ENCODE results near the gene TNFRSF21. TPM values are rescaled to one million over a fixed set of nuclear protein-coding genes. Genes with fewer than 3 reads are reported as not detected.
"Not testable (repeated sequence)": the region's sequence is repeated elsewhere in the genome, so short reads cannot be mapped to it uniquely, and the experiment has no call there.

Gene TNFRSF21
- total and polyA plus RNA-seq, 10 of the 15 experiments (the other 5 are each of a cell fraction or from before 2014, with no cell fraction given), result 0.09 to 1.0 (median 0.27) TPM

- H2AFZ ChIP-seq (ENCODE audit: control insufficient read depth, low read depth, low read length), result no peak overlapping the region
- in situ Hi-C loops (cut with MboI), result no loop called here
Measured at GRCh38 chr6:47318236-47318989, 8.7 kb upstream of the TNFRSF21 start.

GRCh38 chr6:47315181-47315580, 5.5 kb upstream of the TNFRSF21 start:
- H3K4me1 ChIP-seq (ENCODE audit: control insufficient read depth, insufficient read depth, low read length); H2AFZ ChIP-seq (ENCODE audit: control insufficient read depth, low read depth, low read length); FAIRE-seq; H3K4me3 ChIP-seq; H3K27me3 ChIP-seq (replicated peaks in 1 of 2; ENCODE audit: control insufficient read depth in 2 of 2, insufficient read depth in 2 of 2, low read length in 1 of 2); H3K4me2 ChIP-seq (ENCODE audit: control insufficient read depth, insufficient read depth); DNase-seq (ENCODE audit: low read depth, low spot score); SMC1A ChIA-PET (ENCODE audit: uncharacterized antibody, unreplicated experiment); BruUV-seq (replicated peaks); H3K9me3 ChIP-seq (replicated peaks; ENCODE audit: control insufficient read depth, insufficient read depth, low read length); H4K20me1 ChIP-seq (ENCODE audit: control insufficient read depth, insufficient read depth); ATAC-seq; H3K9ac ChIP-seq (ENCODE audit: control insufficient read depth, insufficient read depth, low read length); in situ Hi-C loops (cut with MboI); POLR2A ChIA-PET; RAD21 ChIA-PET (ENCODE audit: unreplicated experiment); H3K79me2 ChIP-seq (ENCODE audit: control insufficient read depth, insufficient read depth, low read length); H3K27ac ChIP-seq (ENCODE audit: control insufficient read depth, insufficient read depth); H3K36me3 ChIP-seq (ENCODE audit: control insufficient read depth in 2 of 2, insufficient read depth in 2 of 2, low read length in 1 of 2); intact Hi-C loops (cut with micrococcal nuclease; ENCODE audit: unreplicated experiment): not testable (repeated sequence)
- 46% methylated on average over 8 of the region's 8 CpGs for WGBS (ENCODE audit: insufficient coverage, insufficient replicate concordance, low lambda C conversion rate, missing lambda C conversion rate)
- CTCF ChIA-PET, result interaction anchor here (0.6 to 11.4 kb wide), 2 partner anchors 208 to 219 kb away, joined by 3 to 122 read pairs; no protein-coding TSS in a partner anchor

More at GRCh38 chr6:47318236-47318989, 8.7 kb upstream of the TNFRSF21 start:
- Histone ChIP-seq H3K4me2 (ENCODE audit: control insufficient read depth, insufficient read depth) (no peak overlapping the region), H3K9ac (ENCODE audit: control insufficient read depth, insufficient read depth, low read length) (no peak overlapping the region), H3K4me1 (ENCODE audit: control insufficient read depth, insufficient read depth, low read length) (no peaks in the 10 kb centered on the region), H3K4me3 (no peak overlapping the region), H4K20me1 (ENCODE audit: control insufficient read depth, insufficient read depth) (no peaks in the 10 kb centered on the region), H3K9me3 (replicated peaks; ENCODE audit: control insufficient read depth, insufficient read depth, low read length) (no peaks in the 10 kb centered on the region), H3K27ac (ENCODE audit: control insufficient read depth, insufficient read depth) (no peak overlapping the region), H3K36me3 (ENCODE audit: control insufficient read depth in 2 of 2, insufficient read depth in 2 of 2, low read length in 1 of 2) (no peaks in the 10 kb centered on the region), H3K79me2 (ENCODE audit: control insufficient read depth, insufficient read depth, low read length) (no peaks in the 10 kb centered on the region), H3K27me3 (replicated peaks in 1 of 2; ENCODE audit: control insufficient read depth in 2 of 2, insufficient read depth in 2 of 2, low read length in 1 of 2) (no peaks in the 10 kb centered on the region; a peak in 2 of 4 replicates)
- WGBS (ENCODE audit: insufficient coverage, insufficient replicate concordance, low lambda C conversion rate, missing lambda C conversion rate), result 25% methylated on average over 3 of the region's 3 CpGs
- POLR2A ChIA-PET, result interaction anchor here (0.6 kb wide), 1 partner anchor 90 kb away, joined by 3 read pairs; no protein-coding TSS in a partner anchor
- no peak for ATAC-seq
- TF ChIP-seq SUPT20H (IDR thresholded peaks at IDR 0.05; ENCODE audit: borderline replicate concordance, control insufficient read depth, low read depth, low read length) (no peak), PML (IDR thresholded peaks at IDR 0.05; ENCODE audit: low read length) (no peak), RAD21 (IDR thresholded peaks at IDR 0.05; ENCODE audit: insufficient read depth, low read depth, low read length) (no peak), SMAD5 (IDR thresholded peaks at IDR 0.05; ENCODE audit: low read depth) (no peak)
- no TSS peak for BruUV-seq (replicated peaks)
- RAD21 ChIA-PET (ENCODE audit: unreplicated experiment), result no interaction called here
- no peak for DNase-seq (ENCODE audit: low read depth, low spot score)
- CTCF ChIA-PET, result interaction anchor here (0.7 to 1.3 kb wide), 2 partner anchors 18 to 221 kb away, joined by 3 to 4 read pairs; no protein-coding TSS in a partner anchor
- no peak for FAIRE-seq
- intact Hi-C loops (cut with micrococcal nuclease; ENCODE audit: unreplicated experiment), result no loop called here
- SMC1A ChIA-PET (ENCODE audit: uncharacterized antibody, unreplicated experiment), result interaction anchor here (0.9 to 1.5 kb wide), 2 partner anchors 36 to 222 kb away, joined by 3 read pairs; no protein-coding TSS in a partner anchor
